Peyer's patch (tissue), 4 donors: ENCODE data around the gene TMEM248. TPM values are rescaled to one million over a fixed set of nuclear protein-coding genes. Genes with fewer than 3 reads are reported as not detected.
"Not testable (repeated sequence)": the region's sequence is repeated elsewhere in the genome, so short reads cannot be mapped to it uniquely, and the experiment has no call there.

Experiments
- DNase-seq, 3 donors: peaks; one replicate each; pipeline ENCODE4 v3.0.0-alpha.2; 2017 to 2019
- H3K27ac ChIP-seq, 4 donors: fragments of 200-600 bp; sonication (generic); one replicate each; pipeline ENCODE4 v1.5.1; 2016 to 2019
- H3K27me3 ChIP-seq, 2 donors: fragments of 200-600 bp; sonication (generic); one replicate each; pipeline ENCODE4 v1.5.1; 2019
- H3K36me3 ChIP-seq, 3 donors: fragments of 200-600 bp; sonication (generic); one replicate each; pipeline ENCODE4 v1.5.1; 2016 to 2019
- H3K4me1 ChIP-seq, 4 donors: fragments of 200-600 bp; sonication (generic); one replicate each; pipeline ENCODE4 v1.5.1; 2016 to 2019
- H3K4me3 ChIP-seq, 4 donors: fragments of 200-600 bp; sonication (generic); 1 replicate in 3 of 4; 2 replicates in 1 of 4; pipeline ENCODE4 v1.5.1; 2016 to 2019; ENCODE audit warnings: mild to moderate bottlenecking in 1 of 4
- H3K9me3 ChIP-seq, 4 donors: fragments of 200-600 bp; sonication (generic); one replicate each; pipeline ENCODE4 v1.5.1; 2016 to 2019; ENCODE audit warnings: mild to moderate bottlenecking in 1 of 4
- POLR2A ChIP-seq, 2 donors: fragments of 450-650 bp; IDR thresholded peaks; one replicate each; pipeline ENCODE4 v1.5.1; 2017; ENCODE audit warnings: antibody characterized with exemption in 2 of 2, mild to moderate bottlenecking in 2 of 2, moderate library complexity in 2 of 2
- total RNA-seq, 4 donors: library from RNA; depleted of rRNA; stranded (reverse); fragments of >200 nt; gene quantifications; one replicate each; pipeline ENCODE4 v1.1.0, GENCODE V29; 2016
- TF ChIP-seq, protein P1 (sequence below), 6 experiments: fragments of 450-650 bp in 4 of 6; fragments of 200-600 bp in 2 of 6; sonication (generic) in 1 of 6; IDR thresholded peaks; one replicate each; pipeline ENCODE4 v1.5.1; 2017 to 2019; ENCODE audit warnings: antibody characterized with exemption in 6 of 6, mild to moderate bottlenecking in 3 of 6, moderate library complexity in 1 of 6

Gene TMEM248
- total RNA-seq, 4 donors from 2014 or later = 61.9 to 125 (median 115) TPM

DNA sequence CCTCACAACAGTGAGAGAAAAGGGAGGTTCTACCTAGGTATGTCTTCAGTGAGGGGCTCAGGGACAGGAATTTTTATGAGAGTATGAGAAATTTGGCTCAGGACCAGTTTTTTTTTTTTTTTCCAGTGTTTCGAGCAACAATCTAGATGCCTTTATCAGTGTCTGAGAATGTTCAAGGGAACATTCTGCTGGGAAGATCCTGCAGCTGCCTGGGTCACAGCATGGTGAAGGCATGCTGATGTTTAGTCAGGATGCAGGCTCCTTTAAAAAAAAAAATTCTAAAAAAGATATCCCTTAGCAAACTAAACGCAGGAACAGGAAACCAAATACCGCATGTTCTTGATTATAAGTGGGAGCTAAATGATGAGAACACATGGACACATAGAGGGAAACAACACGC, 43.4 kb downstream of the TMEM248 start:
- H3K27ac ChIP-seq = no peak overlapping the region
- no peaks in the 10 kb centered on the region for H3K27me3 ChIP-seq
- H3K4me1 ChIP-seq = no peaks in the 10 kb centered on the region
- TF ChIP-seq, protein P1, sequence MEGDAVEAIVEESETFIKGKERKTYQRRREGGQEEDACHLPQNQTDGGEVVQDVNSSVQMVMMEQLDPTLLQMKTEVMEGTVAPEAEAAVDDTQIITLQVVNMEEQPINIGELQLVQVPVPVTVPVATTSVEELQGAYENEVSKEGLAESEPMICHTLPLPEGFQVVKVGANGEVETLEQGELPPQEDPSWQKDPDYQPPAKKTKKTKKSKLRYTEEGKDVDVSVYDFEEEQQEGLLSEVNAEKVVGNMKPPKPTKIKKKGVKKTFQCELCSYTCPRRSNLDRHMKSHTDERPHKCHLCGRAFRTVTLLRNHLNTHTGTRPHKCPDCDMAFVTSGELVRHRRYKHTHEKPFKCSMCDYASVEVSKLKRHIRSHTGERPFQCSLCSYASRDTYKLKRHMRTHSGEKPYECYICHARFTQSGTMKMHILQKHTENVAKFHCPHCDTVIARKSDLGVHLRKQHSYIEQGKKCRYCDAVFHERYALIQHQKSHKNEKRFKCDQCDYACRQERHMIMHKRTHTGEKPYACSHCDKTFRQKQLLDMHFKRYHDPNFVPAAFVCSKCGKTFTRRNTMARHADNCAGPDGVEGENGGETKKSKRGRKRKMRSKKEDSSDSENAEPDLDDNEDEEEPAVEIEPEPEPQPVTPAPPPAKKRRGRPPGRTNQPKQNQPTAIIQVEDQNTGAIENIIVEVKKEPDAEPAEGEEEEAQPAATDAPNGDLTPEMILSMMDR (IDR thresholded peaks at IDR 0.05) = no peak
- no peak for TF ChIP-seq POLR2A (IDR thresholded peaks at IDR 0.05)
- H3K9me3 ChIP-seq = no peaks in the 10 kb centered on the region
- H3K36me3 ChIP-seq = peaks cover 0 to 9% (median 0%) of the 10 kb centered on the region in 3 donors
- DNase-seq = no peak
- no peak overlapping the region for H3K4me3 ChIP-seq

GRCh38 chr7:66967029-66967428, 46.0 kb downstream of the TMEM248 start:
- H3K27ac ChIP-seq = no peak overlapping the region
- H3K4me3 ChIP-seq = no peak overlapping the region
- no peak for TF ChIP-seq POLR2A (IDR thresholded peaks at IDR 0.05)
- TF ChIP-seq, protein P1 (IDR thresholded peaks at IDR 0.05) = no peak
- H3K9me3 ChIP-seq = no peaks in the 10 kb centered on the region
- peaks cover 0 to 5% (median 0%) of the 10 kb centered on the region in 4 donors for H3K4me1 ChIP-seq
- DNase-seq = peak in 1 of 3 donors; percentile 27
- H3K36me3 ChIP-seq = no peaks in the 10 kb centered on the region
- H3K27me3 ChIP-seq = no peaks in the 10 kb centered on the region

DNA sequence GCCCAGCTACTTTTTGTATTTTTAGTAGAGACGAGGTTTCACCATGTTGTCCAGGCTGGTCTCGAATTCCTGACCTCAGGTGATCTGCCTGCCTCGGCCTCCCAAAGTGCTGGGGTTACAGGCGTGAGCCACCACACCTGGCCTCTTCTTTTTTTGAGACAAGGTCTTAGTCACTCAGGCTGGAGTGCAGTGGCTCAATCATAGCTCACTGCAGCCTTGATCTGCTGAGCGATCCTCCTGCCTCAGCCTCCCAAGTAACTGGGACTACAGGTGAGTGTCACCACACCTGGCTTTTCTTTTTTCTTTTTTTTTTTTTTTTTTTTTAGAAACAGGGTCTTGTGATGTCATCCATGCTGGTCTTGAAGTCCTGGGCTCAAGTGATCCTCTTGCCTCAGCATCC, 48.0 kb downstream of the TMEM248 start:
- not testable (repeated sequence) for H3K9me3 ChIP-seq, H3K27me3 ChIP-seq, H3K4me3 ChIP-seq, H3K36me3 ChIP-seq, H3K4me1 ChIP-seq, H3K27ac ChIP-seq
- DNase-seq = peak in 2 of 3 donors; percentile 3 to 15

DNA sequence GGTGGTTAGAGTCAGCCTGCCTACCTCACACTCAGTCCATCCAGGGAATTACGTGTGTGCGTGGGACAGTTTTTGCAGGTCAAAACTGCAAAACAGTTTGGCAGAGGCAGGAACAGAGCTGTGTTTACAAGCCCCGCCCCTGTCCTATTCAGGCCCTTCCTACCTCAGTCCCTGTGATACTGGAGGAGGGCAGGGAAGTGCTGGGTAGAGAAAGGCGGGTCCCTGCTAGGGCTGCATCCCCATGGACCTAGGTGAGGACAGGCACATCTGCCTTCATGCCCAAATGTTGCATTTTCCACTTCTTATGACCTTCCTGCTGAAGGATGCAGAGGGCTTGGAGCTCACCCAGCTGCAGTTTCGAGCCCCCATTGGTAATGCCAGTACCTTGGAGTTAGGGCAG, 49.3 kb downstream of the TMEM248 start:
- H3K4me1 ChIP-seq = peaks cover 0 to 5% (median 0%) of the 10 kb centered on the region in 4 donors
- no peaks in the 10 kb centered on the region for H3K9me3 ChIP-seq
- H3K27ac ChIP-seq = no peak overlapping the region
- H3K27me3 ChIP-seq = no peaks in the 10 kb centered on the region
- H3K4me3 ChIP-seq = no peak overlapping the region
- peak in 2 of 3 donors; percentile 41 to 43 for DNase-seq
- no peaks in the 10 kb centered on the region for H3K36me3 ChIP-seq
- no peak for TF ChIP-seq POLR2A (IDR thresholded peaks at IDR 0.05)
- TF ChIP-seq, protein P1 (IDR thresholded peaks at IDR 0.05) = no peak

GRCh38 chr7:66974986-66975590, 54.1 kb downstream of the TMEM248 start:
- Histone ChIP-seq H3K4me3 (no peak overlapping the region), H3K27ac (no peak overlapping the region), H3K4me1 (peaks cover 0 to 5% (median 0%) of the 10 kb centered on the region in 4 donors), H3K9me3 (peaks cover 0 to 4% (median 2%) of the 10 kb centered on the region in 4 donors), H3K36me3 (no peaks in the 10 kb centered on the region), H3K27me3 (no peaks in the 10 kb centered on the region)
- no peak for TF ChIP-seq POLR2A (IDR thresholded peaks at IDR 0.05)
- TF ChIP-seq, protein P1 (IDR thresholded peaks at IDR 0.05) = no peak
- DNase-seq = peak in 1 of 3 donors; percentile 26

- not testable (repeated sequence) for H3K36me3 ChIP-seq, H3K4me3 ChIP-seq, H3K4me1 ChIP-seq, H3K27ac ChIP-seq, DNase-seq, H3K27me3 ChIP-seq
- H3K9me3 ChIP-seq = peaks cover 0 to 14% (median 3%) of the 10 kb centered on the region in 4 donors
Observed at GRCh38 chr7:66978312-66978711, 57.3 kb downstream of the TMEM248 start.

GRCh38 chr7:66979013-66979412, 58.0 kb downstream of the TMEM248 start:
- not testable (repeated sequence) for DNase-seq, H3K4me3 ChIP-seq, H3K4me1 ChIP-seq, H3K36me3 ChIP-seq, H3K27ac ChIP-seq, H3K27me3 ChIP-seq
- H3K9me3 ChIP-seq = peaks cover 0 to 14% (median 3%) of the 10 kb centered on the region in 4 donors

DNA sequence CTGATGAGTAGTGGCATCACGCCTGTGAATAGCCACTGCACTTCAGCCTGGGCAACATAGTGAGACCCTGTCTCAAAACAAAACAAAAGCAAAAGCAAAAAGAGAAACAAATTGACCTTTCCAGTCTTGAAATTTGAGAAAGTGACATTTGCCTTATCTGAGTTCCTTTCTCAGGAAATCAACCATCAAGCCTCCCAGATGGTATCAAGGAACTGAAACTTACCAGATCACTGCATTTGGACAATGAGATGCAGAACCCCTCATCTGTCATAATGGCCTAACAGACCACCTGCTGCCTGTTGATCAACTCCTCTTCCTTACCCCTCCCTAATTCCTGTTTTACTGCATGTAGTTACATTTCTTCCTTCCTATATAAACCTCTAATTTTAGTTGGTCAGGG, 59.3 kb downstream of the TMEM248 start:
- not testable (repeated sequence) for H3K27me3 ChIP-seq, H3K36me3 ChIP-seq, DNase-seq, H3K4me1 ChIP-seq, H3K4me3 ChIP-seq, H3K27ac ChIP-seq
- H3K9me3 ChIP-seq = peaks cover 0 to 14% (median 3%) of the 10 kb centered on the region in 4 donors

DNA sequence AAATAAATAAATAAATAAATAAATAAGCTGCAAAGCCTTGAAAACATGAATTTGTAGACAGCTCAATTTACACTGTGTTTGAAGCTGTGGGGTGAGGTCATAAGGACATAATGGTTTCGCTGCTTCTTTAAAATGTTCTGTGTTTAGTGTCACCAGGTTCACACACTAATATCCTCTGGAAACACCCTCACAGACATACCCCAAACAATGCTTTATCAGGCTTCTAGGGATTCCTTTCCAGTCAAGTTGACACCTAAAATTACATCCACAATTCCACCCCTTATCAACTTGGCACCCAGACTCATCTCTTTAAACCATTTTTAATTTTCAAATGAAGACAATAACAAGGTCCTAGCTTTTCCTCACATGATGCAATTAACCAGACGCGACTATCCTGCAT, 68.5 kb downstream of the TMEM248 start:
- not testable (repeated sequence) for H3K27me3 ChIP-seq, H3K9me3 ChIP-seq
- peaks cover 0 to 67% (median 4%) of the 10 kb centered on the region in 3 donors for H3K36me3 ChIP-seq

GRCh38 chr7:66994051-66994450, 73.0 kb downstream of the TMEM248 start:
- not testable (repeated sequence) for H3K9me3 ChIP-seq, H3K27me3 ChIP-seq, H3K4me1 ChIP-seq, DNase-seq
- H3K27ac ChIP-seq = peak overlapping the region in 3 of 4 donors; percentile 98 to 100 (median 99)
- H3K4me3 ChIP-seq = peak overlapping the region; percentile 56 to 80 (median 76)
- peaks cover 0 to 44% (median 4%) of the 10 kb centered on the region in 3 donors for H3K36me3 ChIP-seq

More for the DNA sequence above, 68.5 kb downstream of the TMEM248 start:
- H3K4me1 ChIP-seq, H3K27ac ChIP-seq, H3K4me3 ChIP-seq, DNase-seq: not testable (repeated sequence)
